PFSK-1 (cell line): ENCODE results near the gene PPP2R2D.

ENCODE experiments used
- POLR2AphosphoS5 ChIP-seq: IDR thresholded peaks from 2 replicates; pipeline ENCODE4 v1.6.1; 2012; ENCODE audit warnings: low read depth, mild to moderate bottlenecking, control low read depth, low read length, moderate library complexity
- TAF1 ChIP-seq: IDR thresholded peaks from 2 replicates; pipeline ENCODE4 v1.6.1; 2012; ENCODE audit warnings: low read length, control low read depth, borderline replicate concordance; ENCODE audit not compliant: insufficient read depth
- TF ChIP-seq, protein P1 (sequence below), 2 experiments: IDR thresholded peaks; 2 replicates each; pipeline versions ENCODE4 v1.6.1 to v1.8.0; 2011 to 2012; ENCODE audit warnings: low read depth in 2 of 2, low read length in 2 of 2, control low read depth in 1 of 2, inconsistent platforms in 1 of 2, mild to moderate bottlenecking in 1 of 2, moderate library complexity in 1 of 2; ENCODE audit not compliant: insufficient read depth in 1 of 2

DNA sequence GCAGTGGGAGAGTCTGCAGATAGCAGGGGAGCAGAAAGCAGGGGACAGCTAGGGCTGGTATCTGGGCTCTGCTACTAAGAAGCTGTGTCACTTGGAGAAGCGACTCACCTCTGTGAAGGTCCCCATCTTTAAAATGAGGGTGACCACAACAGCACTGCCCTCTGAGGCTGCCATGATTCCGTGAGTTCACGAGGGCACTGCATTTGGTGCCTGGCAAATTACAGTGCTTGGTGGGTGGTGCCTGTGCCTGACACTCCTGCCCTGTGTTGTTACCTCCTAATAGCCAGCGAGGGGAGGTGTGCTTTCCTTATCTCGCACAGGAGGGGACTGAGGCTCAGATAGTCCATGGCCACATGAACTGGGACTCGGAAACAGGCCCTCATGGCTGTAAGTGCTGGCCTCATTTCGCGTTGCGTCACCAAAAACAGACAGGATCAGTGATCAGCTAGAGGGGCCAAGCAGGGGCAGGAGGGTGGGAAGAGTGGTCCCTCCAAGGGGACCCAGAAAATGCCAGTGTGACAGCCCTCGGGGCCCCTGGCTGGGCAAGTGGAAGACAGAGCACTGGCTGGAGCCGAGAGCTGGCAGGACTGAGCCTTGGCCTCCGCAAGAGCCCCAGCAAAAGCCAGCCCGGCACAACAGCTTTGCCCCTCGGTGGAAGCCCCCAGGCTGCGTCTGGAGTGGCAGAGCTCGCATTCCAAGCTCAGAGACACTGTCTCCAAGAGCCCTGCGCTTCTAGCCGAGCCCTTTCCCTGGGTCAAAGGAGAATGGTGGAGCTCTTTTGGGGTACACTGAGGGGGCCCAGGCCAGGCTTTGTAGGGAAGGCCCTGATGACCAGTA is 98.3 kb downstream of the PPP2R2D start:
- no peak for TF ChIP-seq POLR2AphosphoS5
- TF ChIP-seq, protein P1, sequence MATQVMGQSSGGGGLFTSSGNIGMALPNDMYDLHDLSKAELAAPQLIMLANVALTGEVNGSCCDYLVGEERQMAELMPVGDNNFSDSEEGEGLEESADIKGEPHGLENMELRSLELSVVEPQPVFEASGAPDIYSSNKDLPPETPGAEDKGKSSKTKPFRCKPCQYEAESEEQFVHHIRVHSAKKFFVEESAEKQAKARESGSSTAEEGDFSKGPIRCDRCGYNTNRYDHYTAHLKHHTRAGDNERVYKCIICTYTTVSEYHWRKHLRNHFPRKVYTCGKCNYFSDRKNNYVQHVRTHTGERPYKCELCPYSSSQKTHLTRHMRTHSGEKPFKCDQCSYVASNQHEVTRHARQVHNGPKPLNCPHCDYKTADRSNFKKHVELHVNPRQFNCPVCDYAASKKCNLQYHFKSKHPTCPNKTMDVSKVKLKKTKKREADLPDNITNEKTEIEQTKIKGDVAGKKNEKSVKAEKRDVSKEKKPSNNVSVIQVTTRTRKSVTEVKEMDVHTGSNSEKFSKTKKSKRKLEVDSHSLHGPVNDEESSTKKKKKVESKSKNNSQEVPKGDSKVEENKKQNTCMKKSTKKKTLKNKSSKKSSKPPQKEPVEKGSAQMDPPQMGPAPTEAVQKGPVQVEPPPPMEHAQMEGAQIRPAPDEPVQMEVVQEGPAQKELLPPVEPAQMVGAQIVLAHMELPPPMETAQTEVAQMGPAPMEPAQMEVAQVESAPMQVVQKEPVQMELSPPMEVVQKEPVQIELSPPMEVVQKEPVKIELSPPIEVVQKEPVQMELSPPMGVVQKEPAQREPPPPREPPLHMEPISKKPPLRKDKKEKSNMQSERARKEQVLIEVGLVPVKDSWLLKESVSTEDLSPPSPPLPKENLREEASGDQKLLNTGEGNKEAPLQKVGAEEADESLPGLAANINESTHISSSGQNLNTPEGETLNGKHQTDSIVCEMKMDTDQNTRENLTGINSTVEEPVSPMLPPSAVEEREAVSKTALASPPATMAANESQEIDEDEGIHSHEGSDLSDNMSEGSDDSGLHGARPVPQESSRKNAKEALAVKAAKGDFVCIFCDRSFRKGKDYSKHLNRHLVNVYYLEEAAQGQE (IDR thresholded peaks at IDR 0.05; ENCODE audit: insufficient read depth in 1 of 2, low read depth in 2 of 2, low read length in 2 of 2): no peak
- TF ChIP-seq TAF1: no peak
